ENCODE measurements around the gene CCDC178.
"Not testable (repeated sequence)": the region's sequence is repeated elsewhere in the genome, so short reads cannot be mapped to it uniquely, and the experiment has no call there.

CCDC178 gene

DNA sequence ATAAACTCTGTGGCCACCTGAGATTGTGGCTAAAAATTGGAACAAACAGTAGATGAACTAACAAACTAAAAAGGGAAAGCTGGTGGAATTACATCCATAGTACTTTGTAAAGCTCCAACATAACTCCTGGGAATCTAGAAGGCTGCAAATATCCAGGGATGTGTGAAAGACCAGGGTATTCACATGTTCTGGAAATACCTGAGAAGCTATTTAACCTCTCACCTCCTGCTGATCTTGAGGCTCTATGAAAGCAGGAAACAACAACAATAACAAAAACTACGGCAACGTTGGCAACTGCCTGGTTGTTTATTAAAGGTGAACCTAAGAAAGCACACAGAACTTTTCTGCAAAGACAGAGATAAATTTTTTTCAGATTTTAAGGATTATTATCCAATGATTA, 171.3 kb downstream of the CCDC178 start:
- in situ Hi-C loops (cut with MboI; ENCODE audit: low pct_unique_long_range_greater_than_20kb, low sequenced_read_pairs), result no loop called here
- no peak for DNase-seq

DNA sequence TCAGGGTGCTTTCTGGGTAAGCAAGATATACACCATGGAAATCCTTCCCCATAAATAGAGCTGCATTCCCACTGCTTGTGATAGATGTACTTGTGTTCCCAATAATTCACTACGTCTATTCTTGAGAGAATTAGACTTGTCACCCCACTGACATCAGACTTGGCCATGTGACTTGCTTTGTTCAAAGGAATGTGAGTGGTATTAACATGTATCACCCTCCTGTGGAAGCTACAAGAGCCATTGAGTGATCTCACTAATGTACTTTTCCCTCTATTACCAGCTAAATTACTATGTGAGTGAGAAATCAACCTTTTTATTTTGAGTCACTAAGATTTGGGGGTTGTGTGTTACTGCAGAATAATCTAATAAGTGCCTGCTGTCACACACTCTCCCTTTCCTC, 176.0 kb downstream of the CCDC178 start:
- DNase-seq, result no peak
- in situ Hi-C loops (cut with MboI; ENCODE audit: low pct_unique_long_range_greater_than_20kb, low sequenced_read_pairs), result no loop called here

DNA sequence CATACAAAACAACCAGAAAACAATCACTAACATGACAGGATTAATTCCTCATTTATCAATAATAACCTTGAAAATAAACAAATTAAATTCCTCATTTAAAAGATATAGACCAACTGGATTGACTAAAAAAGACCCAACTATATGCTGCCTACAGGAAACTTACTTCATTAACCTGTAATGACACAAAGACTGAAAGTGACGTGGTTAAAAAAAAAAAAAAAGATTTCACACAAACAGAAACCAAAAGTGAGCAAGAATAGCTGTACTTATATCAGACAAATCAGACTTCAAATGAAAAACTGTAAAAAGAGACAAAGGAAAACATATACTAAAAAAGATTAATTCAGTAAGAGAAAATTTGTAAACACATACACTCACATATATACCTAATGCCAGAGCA, 201.2 kb downstream of the CCDC178 start:
- DNase-seq, result no peak
- in situ Hi-C loops (cut with MboI; ENCODE audit: low pct_unique_long_range_greater_than_20kb, low sequenced_read_pairs), result no loop called here

- in situ Hi-C loops (cut with MboI; ENCODE audit: low pct_unique_long_range_greater_than_20kb, low sequenced_read_pairs), result no loop called here
- no peak for DNase-seq
Measured at GRCh38 chr18:33232318-33232626, 208.2 kb downstream of the CCDC178 start.

DNA sequence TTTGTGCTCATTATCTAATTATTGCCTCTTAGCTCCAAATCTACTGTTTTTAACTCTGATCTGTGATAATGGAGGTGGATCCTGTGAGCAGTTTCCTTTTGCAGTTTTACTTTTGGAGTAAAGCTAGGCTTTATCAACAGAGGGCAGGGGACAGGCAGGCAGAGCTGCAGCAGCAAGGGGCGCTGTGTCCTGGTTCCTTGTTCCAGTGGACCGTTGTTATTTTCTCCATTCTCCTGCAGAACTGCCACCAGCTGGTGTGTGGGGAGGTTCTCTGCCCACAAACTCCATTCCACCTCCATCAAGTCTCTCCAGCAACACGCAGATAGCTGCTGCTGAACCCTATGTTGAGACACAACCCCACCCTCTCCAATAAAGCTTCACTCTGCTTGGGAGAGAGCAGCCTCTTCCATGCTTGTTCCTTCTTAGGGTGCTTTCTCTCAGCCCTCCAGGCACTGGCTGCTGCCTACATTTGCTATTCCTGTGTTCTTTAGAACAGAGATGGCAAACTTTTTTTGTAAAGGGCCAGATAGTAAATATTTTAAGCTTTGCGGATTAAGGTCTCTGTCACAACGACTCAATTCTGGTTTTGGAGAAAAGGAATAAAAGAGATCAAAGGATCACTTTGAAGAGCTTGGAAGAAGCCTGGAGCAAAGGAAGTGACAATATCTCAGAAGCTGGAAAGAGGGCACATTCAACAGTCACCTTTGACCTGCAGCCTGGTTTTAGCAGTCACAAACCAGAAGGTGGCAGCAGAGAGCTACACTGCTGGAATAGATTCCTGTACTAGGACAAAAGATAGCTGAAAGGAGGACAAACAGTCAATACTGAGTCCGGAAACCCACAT, 208.8 kb downstream of the CCDC178 start:
- DNase-seq, result peak; percentile 62
- in situ Hi-C loops (cut with MboI; ENCODE audit: low pct_unique_long_range_greater_than_20kb, low sequenced_read_pairs), result no loop called here

GRCh38 chr18:33212363-33212762, 228.2 kb downstream of the CCDC178 start:
- in situ Hi-C loops (cut with MboI; ENCODE audit: low pct_unique_long_range_greater_than_20kb, low sequenced_read_pairs), result no loop called here
- DNase-seq, result no peak

DNA sequence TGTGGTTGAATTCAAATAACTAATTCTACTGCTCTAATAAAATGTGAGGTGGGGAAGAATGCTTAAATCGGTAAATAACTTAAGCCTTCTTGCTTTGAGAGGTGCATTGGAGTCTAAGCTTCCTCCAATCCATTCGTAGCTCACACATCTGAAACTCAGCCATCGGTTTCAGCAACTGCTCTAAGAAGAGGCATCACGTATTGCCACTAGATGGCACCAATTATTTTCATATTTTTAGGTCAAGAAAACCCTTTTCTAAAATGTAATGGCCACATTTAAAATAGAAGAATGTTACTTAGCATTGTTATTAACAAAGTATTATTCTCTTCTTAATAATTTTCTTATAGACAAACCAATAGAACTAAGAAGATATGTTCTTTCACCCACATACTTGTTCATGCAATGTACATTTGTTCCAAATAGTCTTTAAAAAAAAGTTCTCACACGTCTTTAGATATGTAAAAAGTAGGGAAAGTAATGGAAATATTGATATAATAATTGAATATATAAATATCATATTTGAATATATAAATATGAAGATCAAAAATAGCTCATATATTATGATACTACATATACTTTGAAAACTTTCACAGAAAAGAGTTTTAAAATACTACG, 229.8 kb downstream of the CCDC178 start:
- peak; percentile 23 for DNase-seq
- in situ Hi-C loops (cut with MboI; ENCODE audit: low pct_unique_long_range_greater_than_20kb, low sequenced_read_pairs), result no loop called here

DNA sequence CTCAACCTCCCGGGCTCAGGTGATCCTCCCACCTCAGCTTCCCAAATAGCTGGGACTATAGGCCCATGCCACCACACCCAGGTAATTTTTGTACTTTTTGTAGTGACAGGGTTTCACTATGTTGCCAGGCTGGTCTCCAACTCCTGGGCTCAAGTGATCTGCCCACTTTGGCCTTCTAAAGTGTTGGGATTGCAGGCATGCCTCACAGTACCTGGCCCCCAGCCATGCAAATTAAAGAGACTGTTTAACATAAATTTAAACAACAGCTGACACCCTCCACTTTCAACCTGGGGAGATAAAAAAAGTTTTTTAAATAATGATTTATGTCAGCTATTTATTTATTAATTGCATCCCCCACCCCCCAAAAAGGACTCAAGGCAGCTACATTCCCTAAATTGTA, 234.7 kb downstream of the CCDC178 start:
- no peak for DNase-seq
- in situ Hi-C loops (cut with MboI; ENCODE audit: low pct_unique_long_range_greater_than_20kb, low sequenced_read_pairs), result no loop called here

- in situ Hi-C loops (cut with MboI; ENCODE audit: low pct_unique_long_range_greater_than_20kb, low sequenced_read_pairs), result no loop called here
- peak; percentile 27 for DNase-seq
Measured at GRCh38 chr18:33201509-33201926, 239.0 kb downstream of the CCDC178 start.

DNA sequence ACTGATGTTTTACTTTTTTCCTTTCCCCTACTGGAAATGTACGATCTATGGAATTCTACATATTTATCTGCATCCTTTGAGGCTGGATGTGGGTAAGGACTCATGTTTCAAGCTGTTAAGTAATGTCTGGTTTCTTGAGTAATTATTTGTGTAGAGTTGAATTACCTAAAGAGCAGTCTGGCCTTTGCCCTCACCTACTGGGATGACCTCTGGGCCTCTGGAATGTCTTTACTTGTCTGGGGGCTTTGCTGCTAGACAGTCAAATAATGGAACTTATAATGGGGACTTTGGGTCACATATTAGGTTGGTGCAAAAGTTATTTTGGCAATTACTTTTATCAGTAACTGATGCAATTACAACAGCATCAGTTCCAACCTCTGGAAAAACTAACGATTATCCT, 244.7 kb downstream of the CCDC178 start:
- no peak for DNase-seq
- in situ Hi-C loops (cut with MboI; ENCODE audit: low pct_unique_long_range_greater_than_20kb, low sequenced_read_pairs), result no loop called here

DNA sequence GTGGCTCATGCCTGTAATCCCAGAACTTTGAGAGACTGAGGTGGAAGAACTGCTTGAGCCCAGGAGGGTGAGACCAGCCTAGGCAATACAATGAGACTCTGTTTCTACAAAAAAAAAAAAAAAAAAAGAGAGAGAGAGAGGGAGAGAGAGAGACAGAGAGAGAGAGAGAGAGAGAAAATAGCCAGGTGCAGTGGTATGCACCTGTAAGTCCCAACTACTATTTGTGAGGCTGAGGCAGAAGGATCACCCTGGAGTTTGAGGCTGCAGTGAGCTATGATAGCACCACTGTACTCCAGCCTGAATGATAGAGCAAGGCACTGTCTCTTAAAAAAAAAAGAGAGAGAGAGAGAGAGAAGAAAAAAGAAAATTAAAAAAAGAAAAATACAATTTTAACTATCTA, 245.7 kb downstream of the CCDC178 start:
- no peak for DNase-seq
- in situ Hi-C loops (cut with MboI; ENCODE audit: low pct_unique_long_range_greater_than_20kb, low sequenced_read_pairs), result no loop called here

DNA sequence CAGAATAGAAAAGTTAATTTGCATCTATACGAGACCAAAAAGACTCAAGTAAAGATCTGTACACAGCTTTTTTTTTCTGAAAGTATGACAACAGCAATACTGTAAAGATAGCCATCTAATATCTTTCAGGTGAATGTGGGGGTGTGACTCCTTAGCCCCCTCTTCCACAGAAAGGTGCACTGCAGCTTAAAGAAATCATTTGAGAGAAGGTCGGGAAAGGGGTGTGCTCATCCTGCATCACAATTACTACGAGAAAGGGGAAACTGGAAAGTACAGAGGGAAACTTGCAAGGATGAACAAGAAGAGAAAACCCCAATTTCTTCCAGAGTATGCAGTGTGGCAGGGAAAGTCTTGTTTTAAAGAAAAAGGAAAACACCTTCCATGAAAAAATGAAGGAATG, 255.6 kb downstream of the CCDC178 start:
- no peak for DNase-seq
- in situ Hi-C loops (cut with MboI; ENCODE audit: low pct_unique_long_range_greater_than_20kb, low sequenced_read_pairs), result no loop called here

- no peak for DNase-seq
- in situ Hi-C loops (cut with MboI; ENCODE audit: low pct_unique_long_range_greater_than_20kb, low sequenced_read_pairs), result no loop called here
Measured at GRCh38 chr18:33184175-33184574, 256.3 kb downstream of the CCDC178 start.

DNA sequence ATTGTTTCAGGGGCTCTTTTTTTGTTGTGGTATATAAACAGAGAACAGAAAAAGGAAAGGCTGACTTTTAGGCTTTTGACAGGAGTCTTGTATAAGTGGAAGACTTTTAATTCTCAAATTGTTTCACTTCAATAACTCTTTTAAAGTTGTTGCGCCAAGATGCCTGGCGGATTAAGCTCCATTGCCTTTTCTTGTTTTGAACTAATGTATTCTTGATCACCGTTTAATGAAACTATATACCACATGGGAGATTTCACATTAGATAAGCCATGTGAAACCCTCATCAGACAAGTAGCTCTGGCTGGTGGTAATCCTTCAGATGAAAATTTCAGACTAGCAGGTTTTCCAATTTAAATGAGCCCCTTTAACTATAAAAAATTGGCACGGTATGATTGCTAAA, 257.4 kb downstream of the CCDC178 start:
- DNase-seq, result no peak
- in situ Hi-C loops (cut with MboI; ENCODE audit: low pct_unique_long_range_greater_than_20kb, low sequenced_read_pairs), result no loop called here

DNA sequence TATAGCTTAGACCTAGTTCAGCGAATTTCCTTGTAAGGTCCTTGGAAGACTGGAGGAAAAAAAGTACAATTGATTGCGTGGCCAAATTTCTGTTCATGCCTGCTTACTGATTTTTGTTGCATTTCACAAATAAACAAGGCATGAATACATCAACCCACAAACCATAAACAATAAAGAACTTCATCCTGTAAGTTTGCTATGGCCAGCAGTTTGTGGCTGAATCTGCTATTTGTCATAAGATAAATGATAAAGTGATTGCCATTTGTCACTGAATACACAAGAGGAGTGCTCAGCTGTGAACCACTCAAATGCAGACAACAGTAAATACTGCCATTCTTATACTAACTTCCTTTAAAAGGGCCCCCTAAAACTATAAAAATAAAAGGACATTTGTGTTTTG, 259.5 kb downstream of the CCDC178 start:
- in situ Hi-C loops (cut with MboI; ENCODE audit: low pct_unique_long_range_greater_than_20kb, low sequenced_read_pairs), result no loop called here
- no peak for DNase-seq

DNA sequence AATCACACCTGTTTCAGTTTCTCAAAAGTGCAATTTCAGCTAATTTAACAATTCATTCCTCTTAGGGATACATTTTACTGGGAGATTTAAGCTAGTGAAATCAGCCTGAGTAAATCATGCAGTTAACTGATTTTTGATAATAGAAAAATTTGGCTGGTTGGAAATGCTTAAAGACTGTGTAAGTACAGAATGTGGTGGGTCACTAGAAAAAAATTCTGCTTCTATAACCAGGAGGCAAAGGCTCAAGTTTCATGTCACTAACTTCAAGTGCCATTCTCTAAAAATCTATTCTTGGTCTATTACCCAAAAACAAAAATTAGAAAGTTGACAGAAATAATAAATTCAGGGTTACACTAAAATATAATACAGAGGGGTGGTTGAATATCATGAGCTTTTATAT, 271.3 kb downstream of the CCDC178 start:
- DNase-seq, result no peak
- in situ Hi-C loops (cut with MboI; ENCODE audit: low pct_unique_long_range_greater_than_20kb, low sequenced_read_pairs), result no loop called here

DNA sequence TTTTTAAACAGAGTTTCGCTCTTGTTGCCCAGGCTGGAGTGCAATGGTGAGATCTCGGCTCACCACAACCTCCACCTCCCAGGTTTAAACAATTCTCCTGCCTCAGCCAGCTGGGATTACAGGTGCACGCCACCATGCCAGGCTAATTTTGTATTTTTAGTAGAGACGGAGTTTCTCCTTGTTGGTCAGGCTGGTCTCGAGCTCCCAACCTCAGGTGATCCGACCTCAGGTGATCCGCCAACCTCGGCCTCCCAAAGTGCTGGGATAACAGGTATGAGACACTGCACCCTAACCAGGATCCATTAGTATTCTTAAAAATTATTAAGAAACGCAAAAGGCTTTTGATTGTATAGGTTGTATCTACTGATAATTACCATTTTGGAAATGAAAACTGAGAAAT, 276.4 kb downstream of the CCDC178 start:
- DNase-seq; in situ Hi-C loops (cut with MboI; ENCODE audit: low pct_unique_long_range_greater_than_20kb, low sequenced_read_pairs): not testable (repeated sequence)

DNA sequence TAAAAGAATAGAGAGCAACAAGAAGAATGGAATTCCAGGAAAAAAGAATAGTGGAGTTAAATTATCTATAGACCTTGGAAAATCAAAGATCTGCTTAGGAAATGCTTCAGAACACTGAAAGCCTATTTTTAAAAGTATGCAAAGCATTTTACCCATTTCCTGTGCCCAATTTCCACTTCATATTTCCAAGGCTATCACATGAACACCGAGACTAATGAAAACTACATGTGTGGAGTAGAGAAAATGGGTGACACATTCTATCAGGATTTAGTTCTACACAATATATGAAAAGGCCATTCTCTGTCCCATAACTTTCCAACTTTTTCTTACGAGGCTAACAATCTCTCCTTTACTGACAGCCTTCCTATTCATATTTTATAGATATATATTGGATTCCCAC, 279.4 kb downstream of the CCDC178 start:
- DNase-seq, result no peak
- in situ Hi-C loops (cut with MboI; ENCODE audit: low pct_unique_long_range_greater_than_20kb, low sequenced_read_pairs), result no loop called here

GRCh38 chr18:33159151-33159550, 281.4 kb downstream of the CCDC178 start:
- in situ Hi-C loops (cut with MboI; ENCODE audit: low pct_unique_long_range_greater_than_20kb, low sequenced_read_pairs), result no loop called here
- DNase-seq, result no peak

- no peak for DNase-seq
- in situ Hi-C loops (cut with MboI; ENCODE audit: low pct_unique_long_range_greater_than_20kb, low sequenced_read_pairs), result no loop called here
Measured at GRCh38 chr18:33157893-33158292, 282.6 kb downstream of the CCDC178 start.

DNA sequence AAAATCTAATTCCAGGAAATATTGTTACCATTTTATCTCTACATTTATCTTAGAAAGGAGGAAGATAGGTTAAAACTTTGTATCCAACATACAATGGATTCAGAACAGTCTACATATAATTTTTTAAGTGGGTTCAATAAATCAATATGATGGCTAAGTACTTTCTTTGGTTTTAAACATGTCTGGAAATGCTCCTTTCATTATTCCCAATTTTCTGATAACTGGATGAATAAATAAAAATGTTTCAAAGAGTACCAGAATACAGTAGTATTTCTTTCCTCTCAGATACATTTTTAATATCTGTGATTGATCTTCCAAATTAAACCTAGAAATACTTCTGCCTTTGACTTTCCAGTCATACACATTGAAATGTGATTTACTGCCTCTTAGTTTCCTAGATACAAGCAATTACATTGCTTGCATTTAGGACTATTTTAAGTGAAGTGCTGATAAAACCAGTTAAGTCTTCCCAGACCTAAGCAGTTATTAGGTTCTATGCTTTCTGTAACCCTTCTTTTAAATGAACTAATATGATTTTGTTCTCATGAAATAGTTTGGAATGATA, 283.5 kb downstream of the CCDC178 start:
- DNase-seq, result no peak
- in situ Hi-C loops (cut with MboI; ENCODE audit: low pct_unique_long_range_greater_than_20kb, low sequenced_read_pairs), result no loop called here

Measured in KBM-7 (cell line).